ENCODE results near the gene DUS3L.
"Not testable (repeated sequence)": the region's sequence is repeated elsewhere in the genome, so short reads cannot be mapped to it uniquely, and the experiment has no call there.

DUS3L gene

GRCh38 chr19:5762608-5763217, 28.2 kb downstream of the DUS3L start:
- TF ChIP-seq CTCF (conservative IDR thresholded peaks at IDR 0.05; ENCODE audit: low read length), result no peak
- no peak for DNase-seq (ENCODE audit: low read depth)
- no peak overlapping the region for H3K4me3 ChIP-seq (ENCODE audit: low read length)

GRCh38 chr19:5753743-5754142, 37.2 kb downstream of the DUS3L start:
- no peak overlapping the region for H3K4me3 ChIP-seq (ENCODE audit: low read length)
- no peak for TF ChIP-seq CTCF (conservative IDR thresholded peaks at IDR 0.05; ENCODE audit: low read length)
- no peak for DNase-seq (ENCODE audit: low read depth)

GRCh38 chr19:5751709-5752108, 39.3 kb downstream of the DUS3L start:
- no peak overlapping the region for H3K4me3 ChIP-seq (ENCODE audit: low read length)
- no peak for TF ChIP-seq CTCF (conservative IDR thresholded peaks at IDR 0.05; ENCODE audit: low read length)
- DNase-seq (ENCODE audit: low read depth), result no peak

GRCh38 chr19:5749505-5749904, 41.5 kb downstream of the DUS3L start:
- H3K4me3 ChIP-seq (ENCODE audit: low read length), result no peak overlapping the region
- TF ChIP-seq CTCF (conservative IDR thresholded peaks at IDR 0.05; ENCODE audit: low read length), result no peak
- DNase-seq (ENCODE audit: low read depth), result no peak

GRCh38 chr19:5748920-5749319, 42.0 kb downstream of the DUS3L start:
- DNase-seq (ENCODE audit: low read depth), result not testable (repeated sequence)

GRCh38 chr19:5744999-5745398, 46.0 kb downstream of the DUS3L start:
- H3K4me3 ChIP-seq (ENCODE audit: low read length), result not testable (repeated sequence)

More at GRCh38 chr19:5748920-5749319, 42.0 kb downstream of the DUS3L start:
- not testable (repeated sequence) for H3K4me3 ChIP-seq (ENCODE audit: low read length)

GRCh38 chr19:5743630-5744029, 47.3 kb downstream of the DUS3L start:
- DNase-seq (ENCODE audit: low read depth), result no peak
- no peak overlapping the region for H3K4me3 ChIP-seq (ENCODE audit: low read length)
- TF ChIP-seq CTCF (conservative IDR thresholded peaks at IDR 0.05; ENCODE audit: low read length), result no peak

More at GRCh38 chr19:5744999-5745398, 46.0 kb downstream of the DUS3L start:
- DNase-seq (ENCODE audit: low read depth), result not testable (repeated sequence)

GRCh38 chr19:5742051-5742450, 48.9 kb downstream of the DUS3L start:
- no peak overlapping the region for H3K4me3 ChIP-seq (ENCODE audit: low read length)
- no peak for TF ChIP-seq CTCF (conservative IDR thresholded peaks at IDR 0.05; ENCODE audit: low read length)
- DNase-seq (ENCODE audit: low read depth), result no peak

Measured in AG10803 (cell line).